H1 (cell line): Measurements from ENCODE around the gene APP.

Experiments
- CBX5 ChIP-seq: fragments of 300-800, 300-1000 bp; sonication (generic); IDR thresholded peaks from 2 replicates; pipeline ENCODE4 v1.7.1; 2016; ENCODE audit warnings: antibody characterized with exemption, low read length, low read depth
- CBX8 ChIP-seq: fragments of 300-800, 300-1000 bp; sonication (generic); IDR thresholded peaks from 2 replicates; pipeline ENCODE4 v1.7.1; 2016; ENCODE audit warnings: low read depth, low read length, borderline replicate concordance
- CHD2 ChIP-seq: IDR thresholded peaks from 2 replicates; pipeline ENCODE4 v1.6.1; 2012; ENCODE audit warnings: low read length, improper control_type of control experiment
- CREB1 ChIP-seq: IDR thresholded peaks from 2 replicates; pipeline ENCODE4 v1.6.1; 2012; ENCODE audit warnings: inconsistent platforms
- CTCF ChIP-seq, 3 experiments: IDR thresholded peaks; 1 replicate in 2 of 3; 2 replicates in 1 of 3; pipeline versions ENCODE4 v1.5.1 to v1.6.1; 2011; ENCODE audit warnings: low read length in 3 of 3, mild to moderate bottlenecking in 3 of 3, inconsistent platforms in 2 of 3, low read depth in 1 of 3, moderate library complexity in 1 of 3; ENCODE audit not compliant: insufficient read depth in 1 of 3; ENCODE audit errors: control extremely low read depth in 1 of 3
- EZH2 ChIP-seq: fragments of 200-600 bp; sonication (generic); IDR thresholded peaks from 2 replicates; pipeline ENCODE4 v1.7.1; 2012; ENCODE audit warnings: low read depth, mild to moderate bottlenecking, moderate library complexity, low read length, inconsistent platforms; ENCODE audit not compliant: severe bottlenecking
- FOSL1 ChIP-seq: IDR thresholded peaks from 2 replicates; pipeline ENCODE4 v1.6.1; 2011; ENCODE audit warnings: mild to moderate bottlenecking, low read depth, low read length, moderate library complexity; ENCODE audit not compliant: insufficient read depth
- NRF1 ChIP-seq: IDR thresholded peaks from 2 replicates; pipeline ENCODE4 v1.6.1; 2011; ENCODE audit warnings: mild to moderate bottlenecking, low read depth, low read length, improper control_type of control experiment
- POLR2AphosphoS5 ChIP-seq: IDR thresholded peaks from 2 replicates; pipeline ENCODE4 v1.6.1; 2011; ENCODE audit warnings: low read depth, low read length
- TCF12 ChIP-seq: IDR thresholded peaks from 2 replicates; pipeline ENCODE4 v1.6.1; 2011; ENCODE audit warnings: low read depth, mild to moderate bottlenecking, low read length
- TEAD4 ChIP-seq: IDR thresholded peaks from 2 replicates; pipeline ENCODE4 v1.6.1; 2012; ENCODE audit warnings: low read depth, low read length, inconsistent platforms, mixed read lengths
- YY1 ChIP-seq: IDR thresholded peaks from 2 replicates; pipeline ENCODE4 v1.6.1; 2011; ENCODE audit warnings: low read depth, mild to moderate bottlenecking, low read length

- TF ChIP-seq FOSL1: no peak
- no peak for TF ChIP-seq CTCF (IDR thresholded peaks at IDR 0.05; ENCODE audit: control extremely low read depth in 1 of 3, insufficient read depth in 1 of 3, low read depth in 1 of 3, low read length in 3 of 3)
- no peak for TF ChIP-seq TCF12
- no peak for TF ChIP-seq EZH2
- TF ChIP-seq NRF1: no peak
- no peak for TF ChIP-seq POLR2AphosphoS5
- no peak for TF ChIP-seq CHD2
- TF ChIP-seq CREB1: no peak
- TF ChIP-seq CBX8: no peak
- no peak for TF ChIP-seq YY1
- no peak for TF ChIP-seq CBX5
- no peak for TF ChIP-seq TEAD4
Measured at GRCh38 chr21:26137379-26138060, 33.0 kb downstream of the APP start.
